NT2/D1 (cell line): ENCODE measurements around the gene CDH22.
A peak's percentile ranks its signal among the peaks of the same experiment; 100 is the strongest.

ENCODE experiments used
- DNase-seq: peaks from one replicate; pipeline ENCODE4 v3.0.0-alpha.2; 2011; ENCODE audit warnings: low read depth, low spot score
- H3K27me3 ChIP-seq: 2 replicates; pipeline ENCODE4 v1.6.0; 2011; ENCODE audit warnings: mild to moderate bottlenecking; ENCODE audit not compliant: insufficient read length, insufficient read depth
- H3K36me3 ChIP-seq: 2 replicates; pipeline ENCODE4 v1.6.1; 2011; ENCODE audit warnings: mild to moderate bottlenecking, low read length, mixed read lengths; ENCODE audit not compliant: insufficient read depth, insufficient read length
- H3K4me1 ChIP-seq: 2 replicates; pipeline ENCODE4 v1.5.1; 2011; ENCODE audit not compliant: insufficient read depth, insufficient read length
- H3K4me3 ChIP-seq: 2 replicates; pipeline ENCODE4 v1.5.1; 2011; ENCODE audit warnings: low read depth; ENCODE audit not compliant: insufficient read length
- H3K9ac ChIP-seq: 2 replicates; pipeline ENCODE4 v1.6.0; 2011; ENCODE audit warnings: low read depth; ENCODE audit not compliant: insufficient read length
- H3K9me3 ChIP-seq: 2 replicates; pipeline ENCODE4 v1.5.1; 2011; ENCODE audit warnings: mild to moderate bottlenecking, low read length; ENCODE audit not compliant: insufficient read depth
- SUZ12 ChIP-seq: IDR thresholded peaks from 2 replicates; pipeline ENCODE4 v1.6.1; 2011; ENCODE audit not compliant: insufficient read length, insufficient read depth; ENCODE audit errors: extremely low read depth
- YY1 ChIP-seq: IDR thresholded peaks from 2 replicates; pipeline ENCODE4 v1.6.1; 2011; ENCODE audit not compliant: insufficient read length, insufficient read depth
- ZNF274 ChIP-seq: IDR thresholded peaks from 2 replicates; pipeline ENCODE4 v1.6.1; 2011; ENCODE audit warnings: mild to moderate bottlenecking, low read depth, low read length

Gene CDH22

GRCh38 chr20:46289432-46289831, 18.9 kb downstream of the CDH22 start:
- Histone ChIP-seq H3K36me3 (no peaks in the 10 kb centered on the region), H3K27me3 (peaks cover 6% of the 10 kb centered on the region), H3K4me3 (no peak overlapping the region), H3K9ac (no peak overlapping the region), H3K9me3 (no peaks in the 10 kb centered on the region), H3K4me1 (peaks cover 3% of the 10 kb centered on the region)
- no peak for DNase-seq
- TF ChIP-seq SUZ12: no peak
- no peak for TF ChIP-seq ZNF274
- no peak for TF ChIP-seq YY1

DNA sequence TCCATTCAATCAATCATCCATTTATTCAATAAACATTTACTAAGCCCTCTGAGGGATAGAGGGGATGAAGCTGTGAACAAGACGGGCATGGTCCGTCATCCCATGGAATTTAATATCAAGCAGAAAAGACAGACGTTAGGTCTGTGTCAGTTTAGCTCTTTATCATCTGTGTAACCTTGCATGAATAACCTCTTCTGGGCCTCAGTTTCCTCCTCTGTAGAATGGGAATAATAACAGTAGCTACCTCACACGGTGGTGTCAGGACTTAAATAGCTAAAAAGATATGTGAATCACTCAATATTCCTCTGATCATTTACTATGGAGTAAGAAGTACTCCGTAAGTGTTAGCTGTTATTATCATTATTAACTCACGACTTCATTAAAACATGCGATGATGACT, 21.3 kb downstream of the CDH22 start:
- DNase-seq: no peak
- Histone ChIP-seq H3K9ac (no peak overlapping the region), H3K36me3 (no peaks in the 10 kb centered on the region), H3K4me3 (no peak overlapping the region), H3K27me3 (peaks cover 6% of the 10 kb centered on the region), H3K9me3 (no peaks in the 10 kb centered on the region), H3K4me1 (no peaks in the 10 kb centered on the region)
- TF ChIP-seq SUZ12 (no peak), ZNF274 (no peak), YY1 (no peak)

DNA sequence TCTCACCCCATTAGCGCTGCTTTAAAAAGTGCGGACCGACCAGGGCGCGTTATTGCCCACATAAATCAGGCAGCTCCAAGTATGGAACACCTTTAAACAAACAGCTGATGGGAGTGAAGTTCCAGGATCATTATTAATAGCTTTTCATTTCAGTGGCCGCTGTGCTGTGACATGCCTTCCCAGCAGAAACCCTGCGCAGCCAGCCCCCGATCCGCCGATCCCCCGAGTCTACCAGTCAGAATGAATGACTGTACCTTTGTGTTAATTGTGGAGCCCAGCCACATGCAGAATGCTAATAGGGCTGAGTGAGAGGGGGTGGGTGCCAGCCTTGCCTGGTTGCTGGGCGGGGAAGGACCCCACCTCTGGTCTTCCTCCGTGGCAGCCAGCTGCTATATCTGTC, 21.9 kb downstream of the CDH22 start:
- H3K9ac ChIP-seq: peak overlapping the region; percentile 22
- no peaks in the 10 kb centered on the region for H3K9me3 ChIP-seq
- no peak for TF ChIP-seq SUZ12
- no peak for TF ChIP-seq ZNF274
- no peak for TF ChIP-seq YY1
- no peak for DNase-seq
- H3K27me3 ChIP-seq: peaks cover 6% of the 10 kb centered on the region
- H3K36me3 ChIP-seq: no peaks in the 10 kb centered on the region
- no peak overlapping the region for H3K4me3 ChIP-seq
- no peaks in the 10 kb centered on the region for H3K4me1 ChIP-seq

DNA sequence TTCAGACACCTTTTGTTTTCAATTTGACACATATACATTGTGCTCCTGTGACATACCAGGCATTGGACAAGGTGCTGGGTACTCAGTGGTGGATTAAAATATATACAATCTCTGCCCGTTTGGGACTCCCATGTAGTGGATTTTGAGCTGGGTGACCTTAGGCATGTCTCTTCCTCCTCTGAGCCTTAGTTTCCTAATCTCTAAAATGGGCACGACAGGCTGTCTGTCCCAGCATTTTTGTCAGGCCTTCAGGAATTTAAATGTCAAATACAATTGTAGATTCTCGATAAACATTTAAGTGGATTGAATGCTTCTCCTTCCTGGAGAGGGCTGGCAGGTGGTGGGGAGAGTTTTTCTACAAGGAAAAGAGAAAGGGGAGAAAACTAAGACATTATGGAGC, 22.6 kb downstream of the CDH22 start:
- Histone ChIP-seq H3K4me3 (no peak overlapping the region), H3K9me3 (no peaks in the 10 kb centered on the region), H3K9ac (no peak overlapping the region), H3K36me3 (no peaks in the 10 kb centered on the region), H3K4me1 (no peaks in the 10 kb centered on the region), H3K27me3 (peaks cover 6% of the 10 kb centered on the region)
- no peak for DNase-seq
- TF ChIP-seq SUZ12: no peak
- no peak for TF ChIP-seq YY1
- TF ChIP-seq ZNF274: no peak

DNA sequence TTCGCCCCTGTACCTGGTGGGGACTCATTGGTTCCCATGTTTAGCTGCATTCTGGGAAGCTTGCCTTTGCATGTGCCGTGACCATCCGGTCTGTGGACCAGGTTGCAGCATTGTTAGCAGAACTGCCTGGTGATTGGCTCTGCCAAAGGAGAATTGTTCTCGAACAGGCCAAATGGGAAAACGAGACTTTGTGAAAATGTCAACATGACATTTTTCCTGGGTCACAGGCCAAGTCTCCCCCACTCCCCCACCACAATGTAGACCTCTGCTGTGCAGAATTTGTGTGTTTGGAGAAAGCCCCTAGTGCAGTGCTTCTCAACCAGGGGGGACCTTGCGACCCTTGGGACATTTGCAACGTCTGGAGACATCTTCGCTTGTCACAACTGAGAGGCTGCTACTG, 23.2 kb downstream of the CDH22 start:
- H3K36me3 ChIP-seq: no peaks in the 10 kb centered on the region
- TF ChIP-seq YY1: no peak
- TF ChIP-seq ZNF274: no peak
- no peak overlapping the region for H3K9ac ChIP-seq
- H3K4me1 ChIP-seq: no peaks in the 10 kb centered on the region
- no peak overlapping the region for H3K4me3 ChIP-seq
- H3K27me3 ChIP-seq: peaks cover 6% of the 10 kb centered on the region
- no peak for DNase-seq
- no peaks in the 10 kb centered on the region for H3K9me3 ChIP-seq

- no peaks in the 10 kb centered on the region for H3K9me3 ChIP-seq
- no peaks in the 10 kb centered on the region for H3K4me1 ChIP-seq
- TF ChIP-seq SUZ12: no peak
- no peak for TF ChIP-seq YY1
- no peak for TF ChIP-seq ZNF274
- peaks cover 6% of the 10 kb centered on the region for H3K27me3 ChIP-seq
- no peaks in the 10 kb centered on the region for H3K36me3 ChIP-seq
- H3K4me3 ChIP-seq: no peak overlapping the region
- no peak overlapping the region for H3K9ac ChIP-seq
- no peak for DNase-seq
These were observed 24.3 kb downstream of the CDH22 start for GRCh38 chr20:46284040-46284427.

DNA sequence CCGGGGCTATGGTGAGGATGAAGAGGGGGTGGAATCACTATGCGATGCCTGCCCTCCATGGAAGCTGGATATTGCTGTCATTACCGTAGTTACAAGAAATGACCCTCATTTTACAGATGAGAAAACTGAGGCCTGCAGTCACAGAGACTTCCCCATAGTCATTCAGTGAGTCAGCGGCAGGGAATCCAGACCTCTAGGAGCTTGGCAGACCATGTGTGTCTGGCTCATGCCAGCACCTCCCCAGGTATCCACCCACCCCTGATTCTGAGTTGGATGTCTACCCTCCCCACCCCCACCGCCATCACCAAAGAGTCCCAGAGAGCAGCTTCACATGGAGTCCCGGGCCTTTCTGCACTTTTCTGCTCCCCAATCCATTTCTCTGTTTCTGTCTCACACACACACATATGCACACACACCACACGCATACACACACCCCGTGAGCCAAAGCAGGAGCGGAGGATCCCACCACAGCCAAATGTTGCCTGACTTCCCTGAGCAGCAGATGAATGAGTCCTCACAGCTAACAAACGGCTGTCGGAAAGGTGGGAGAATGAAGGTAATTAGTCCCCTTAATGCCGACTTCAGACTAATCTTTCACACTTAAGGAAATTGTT, 24.8 kb downstream of the CDH22 start:
- Histone ChIP-seq H3K9me3 (no peaks in the 10 kb centered on the region), H3K4me3 (no peak overlapping the region), H3K27me3 (peaks cover 2% of the 10 kb centered on the region), H3K4me1 (no peaks in the 10 kb centered on the region), H3K36me3 (no peaks in the 10 kb centered on the region), H3K9ac (no peak overlapping the region)
- TF ChIP-seq YY1 (no peak), SUZ12 (no peak), ZNF274 (no peak)
- DNase-seq: no peak
